Activated CD8-positive, alpha-beta memory T cell treated with anti-CD3 and anti-CD28 coated beads for 48 hours (primary cell): ENCODE results near the gene ARFGEF3.
"Not testable (repeated sequence)": the region's sequence is repeated elsewhere in the genome, so short reads cannot be mapped to it uniquely, and the experiment has no call there.

Experiments used
- DNase-seq, 3 experiments: peaks; one replicate each; pipeline ENCODE4 v3.0.0-alpha.2; 2020; ENCODE audit warnings: low read depth in 2 of 3, low spot score in 2 of 3

Gene ARFGEF3

GRCh38 chr6:138206862-138207261, 45.1 kb downstream of the ARFGEF3 start:
- DNase-seq, result no peak

GRCh38 chr6:138211048-138211581, 49.4 kb downstream of the ARFGEF3 start:
- DNase-seq, result no peak

- DNase-seq, result no peak
These were observed 49.9 kb downstream of the ARFGEF3 start for GRCh38 chr6:138211601-138212000.

GRCh38 chr6:138212530-138212929, 50.8 kb downstream of the ARFGEF3 start:
- not testable (repeated sequence) for DNase-seq

- DNase-seq, result no peak
These were observed 53.5 kb downstream of the ARFGEF3 start for GRCh38 chr6:138215093-138215782.

GRCh38 chr6:138218449-138218848, 56.7 kb downstream of the ARFGEF3 start, which contains the start of gene PBOV1:
PBOV1 (minus strand) TSS chr6:138218491; CDS start chr6:138218395, 96 bp downstream.
- no peak for DNase-seq

- DNase-seq, result no peak
These were observed 57.7 kb downstream of the ARFGEF3 start for GRCh38 chr6:138219398-138219797.

GRCh38 chr6:138219901-138220300, 58.2 kb downstream of the ARFGEF3 start:
- no peak for DNase-seq

GRCh38 chr6:138222901-138223546, 61.3 kb downstream of the ARFGEF3 start:
- DNase-seq, result no peak

GRCh38 chr6:138225953-138226352, 64.2 kb downstream of the ARFGEF3 start:
- no peak for DNase-seq

GRCh38 chr6:138226700-138227315, 65.1 kb downstream of the ARFGEF3 start:
- no peak for DNase-seq

- DNase-seq, result no peak
These were observed 65.6 kb downstream of the ARFGEF3 start for GRCh38 chr6:138227316-138227781.

- no peak for DNase-seq
These were observed 67.3 kb downstream of the ARFGEF3 start for GRCh38 chr6:138229072-138229471.

GRCh38 chr6:138229663-138230179, 68.0 kb downstream of the ARFGEF3 start:
- no peak for DNase-seq

- no peak for DNase-seq
These were observed 68.5 kb downstream of the ARFGEF3 start for GRCh38 chr6:138230221-138230620.

GRCh38 chr6:138230759-138231380, 69.1 kb downstream of the ARFGEF3 start:
- no peak for DNase-seq

GRCh38 chr6:138231381-138231886, 69.7 kb downstream of the ARFGEF3 start:
- DNase-seq, result no peak

GRCh38 chr6:138234363-138234762, 72.6 kb downstream of the ARFGEF3 start:
- DNase-seq, result no peak

GRCh38 chr6:138235205-138235604, 73.5 kb downstream of the ARFGEF3 start:
- DNase-seq, result no peak

- DNase-seq, result no peak
These were observed 74.0 kb downstream of the ARFGEF3 start for GRCh38 chr6:138235693-138236092.

- no peak for DNase-seq
These were observed 75.7 kb downstream of the ARFGEF3 start for GRCh38 chr6:138237463-138237862.
